IPS-NIHi7 (cell line): ENCODE results near the gene RNF186.
A peak's percentile ranks its signal among the peaks of the same experiment; 100 is the strongest.
"Not testable (repeated sequence)": the region's sequence is repeated elsewhere in the genome, so short reads cannot be mapped to it uniquely, and the experiment has no call there.

Experiments used
- DNase-seq: peaks from one replicate; pipeline ENCODE4 v3.0.0; 2012; ENCODE audit warnings: mixed read lengths; ENCODE audit errors: extremely low spot score

The RNF186 gene, protein sequence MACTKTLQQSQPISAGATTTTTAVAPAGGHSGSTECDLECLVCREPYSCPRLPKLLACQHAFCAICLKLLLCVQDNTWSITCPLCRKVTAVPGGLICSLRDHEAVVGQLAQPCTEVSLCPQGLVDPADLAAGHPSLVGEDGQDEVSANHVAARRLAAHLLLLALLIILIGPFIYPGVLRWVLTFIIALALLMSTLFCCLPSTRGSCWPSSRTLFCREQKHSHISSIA

DNA sequence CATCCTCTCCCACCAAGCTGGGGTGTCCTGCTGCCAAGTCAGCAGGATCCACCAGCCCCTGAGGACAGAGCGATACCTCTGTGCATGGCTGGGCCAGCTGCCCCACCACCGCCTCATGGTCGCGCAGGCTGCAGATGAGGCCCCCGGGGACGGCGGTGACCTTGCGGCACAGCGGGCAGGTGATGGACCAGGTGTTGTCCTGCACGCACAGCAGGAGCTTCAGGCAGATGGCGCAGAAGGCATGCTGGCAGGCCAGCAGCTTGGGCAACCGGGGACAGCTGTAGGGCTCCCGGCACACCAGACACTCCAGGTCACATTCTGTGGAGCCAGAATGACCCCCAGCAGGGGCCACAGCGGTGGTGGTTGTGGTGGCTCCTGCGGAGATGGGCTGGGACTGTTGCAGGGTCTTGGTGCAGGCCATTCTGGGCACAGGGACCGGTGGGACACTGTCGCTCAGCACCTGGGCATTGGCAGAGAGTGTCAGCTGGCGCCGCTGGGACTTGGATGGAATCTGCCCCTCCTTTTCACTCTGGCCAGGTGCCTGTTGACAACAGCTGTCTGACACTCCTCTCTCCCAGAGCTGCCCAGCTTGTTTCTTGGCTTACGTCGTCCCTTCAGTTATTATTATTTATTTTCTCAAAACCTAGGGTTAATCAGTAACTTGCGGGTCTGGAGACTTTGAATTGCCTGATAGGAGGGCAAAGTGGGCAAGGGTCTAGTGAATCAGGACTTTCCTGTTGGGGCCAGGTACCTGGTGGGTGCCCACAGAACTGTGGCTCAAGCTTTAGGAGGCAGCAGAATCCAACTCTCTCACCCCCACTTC lies at the start of gene RNF186:
Gene RNF186, minus strand, starts transcription at position 603 of the 823 bp plus-strand sequence. Its CDS starts 182 bp downstream, at position 421.
- no peak for DNase-seq

GRCh38 chr1:19864570-19865160 lies 49.6 kb upstream of the RNF186 start:
- no peak for DNase-seq

DNA sequence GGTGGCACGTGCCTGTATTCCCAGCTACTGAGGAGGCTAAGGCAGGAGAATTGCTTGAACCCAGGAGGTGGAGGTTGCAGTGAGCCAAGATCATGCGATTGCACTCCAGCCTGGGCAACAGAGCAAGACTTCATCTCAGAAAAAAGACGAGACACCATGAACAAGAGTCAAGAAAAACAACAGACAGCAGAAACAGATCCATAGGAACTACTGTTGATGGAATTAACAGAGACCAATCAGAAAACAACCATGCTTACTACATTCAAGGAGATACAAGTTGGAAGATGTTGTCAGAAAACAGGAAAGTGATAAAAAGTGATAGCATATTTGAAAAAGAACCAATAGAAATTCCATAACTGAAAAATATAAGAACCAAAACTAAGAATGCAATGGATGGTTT lies 47.9 kb upstream of the RNF186 start:
- no peak for DNase-seq

- DNase-seq, result no peak
These were observed 46.9 kb upstream of the RNF186 start for GRCh38 chr1:19861842-19862530.

GRCh38 chr1:19861034-19861433 lies 46.0 kb upstream of the RNF186 start:
- no peak for DNase-seq

GRCh38 chr1:19860418-19860817 lies 45.3 kb upstream of the RNF186 start:
- no peak for DNase-seq

DNA sequence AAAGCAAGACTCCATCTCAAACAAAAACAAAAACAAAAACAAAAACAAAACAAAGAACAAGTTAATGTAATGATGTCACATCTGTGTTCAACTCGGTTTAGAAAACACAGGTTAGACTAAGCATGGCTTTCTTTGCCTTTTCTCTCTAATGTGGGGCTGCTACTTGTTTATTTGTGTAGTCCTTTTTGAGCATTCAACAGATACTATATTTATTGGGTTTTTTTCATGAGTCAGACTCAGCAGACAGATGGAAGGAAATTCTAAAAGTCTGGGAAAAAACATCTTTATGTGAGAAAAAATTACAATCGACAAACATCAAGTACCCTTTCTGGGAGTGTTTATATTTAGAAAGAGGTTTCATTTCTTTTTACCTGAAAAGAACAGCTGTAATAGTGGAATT lies 44.8 kb upstream of the RNF186 start:
- DNase-seq, result no peak

GRCh38 chr1:19858893-19859292 lies 43.8 kb upstream of the RNF186 start:
- no peak for DNase-seq

DNA sequence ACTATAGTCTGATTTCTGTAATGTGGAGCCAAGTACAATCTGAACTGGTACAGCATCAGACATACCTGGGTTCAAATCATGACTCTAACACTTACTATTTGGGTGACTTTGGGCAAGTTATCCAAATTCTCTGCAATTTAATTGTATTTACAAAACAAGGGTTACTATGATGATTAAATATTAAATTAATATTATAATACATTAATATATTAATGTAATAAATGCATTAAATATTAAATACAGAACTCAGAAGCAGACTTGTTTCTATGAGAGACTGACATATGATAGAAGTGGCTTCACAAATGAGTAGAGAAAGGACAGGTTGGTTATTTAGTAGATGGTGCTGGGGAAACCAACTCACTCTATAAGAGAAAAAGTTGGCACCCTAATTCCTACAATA lies 39.8 kb upstream of the RNF186 start:
- no peak for DNase-seq

- no peak for DNase-seq
These were observed 37.0 kb upstream of the RNF186 start for GRCh38 chr1:19852036-19852435.

- DNase-seq, result no peak
These were observed 35.1 kb upstream of the RNF186 start for GRCh38 chr1:19850214-19850613.

DNA sequence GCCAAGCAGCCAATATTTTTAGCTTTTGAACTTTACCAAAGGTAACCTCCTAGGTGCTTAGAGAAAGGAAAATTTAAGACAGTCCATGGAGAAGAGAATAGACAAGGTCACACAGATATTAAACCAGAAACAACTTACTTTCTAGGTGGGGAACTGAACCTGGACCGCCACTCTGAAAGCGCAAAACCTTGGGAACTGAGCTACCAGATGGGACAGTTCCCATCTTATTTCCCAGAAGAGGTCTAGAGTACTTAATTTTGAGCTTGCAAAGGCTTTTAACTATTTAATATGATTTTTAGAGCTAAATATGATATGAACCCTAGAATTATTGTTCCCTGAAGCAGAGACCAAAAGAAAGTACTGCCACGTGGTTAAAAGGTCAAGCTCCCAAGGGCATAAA lies 34.2 kb upstream of the RNF186 start:
- DNase-seq, result not testable (repeated sequence)

DNA sequence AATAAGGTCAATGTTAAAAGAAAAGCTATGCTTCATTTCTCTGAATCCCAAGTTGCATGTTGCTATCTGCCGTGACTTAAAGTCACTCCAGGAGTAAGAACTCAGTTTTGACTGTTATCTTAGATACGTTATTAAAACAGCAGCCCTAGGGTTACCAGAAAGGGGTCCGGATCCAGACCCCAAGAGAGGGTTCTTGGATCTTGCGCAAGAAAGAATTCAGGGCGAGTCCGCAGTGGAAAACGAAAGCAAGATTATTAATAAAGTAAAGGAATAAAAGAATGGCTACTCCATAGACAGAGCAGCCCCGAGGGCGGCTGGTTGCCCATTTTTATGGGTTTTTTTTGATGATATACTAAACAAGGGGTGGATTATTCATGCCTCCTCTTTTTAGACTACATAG lies 32.3 kb upstream of the RNF186 start:
- DNase-seq, result not testable (repeated sequence)

DNA sequence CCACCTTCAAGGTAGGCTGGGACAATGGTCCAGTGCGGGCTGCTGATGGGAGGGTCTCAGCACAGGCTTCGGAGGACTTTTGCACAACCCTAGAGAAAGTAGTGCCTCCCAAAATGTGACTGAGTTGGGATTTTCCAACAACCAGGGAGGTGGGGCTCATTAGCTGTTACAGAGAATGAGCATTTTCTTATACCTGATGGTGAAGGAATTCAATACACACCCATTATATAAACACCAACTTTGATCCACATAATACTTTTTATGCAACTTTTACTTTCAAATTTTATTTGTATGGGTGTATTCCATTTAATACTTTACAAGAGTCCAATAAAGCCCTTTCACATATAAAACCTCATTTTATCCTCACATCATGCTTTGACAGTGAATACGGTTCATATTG lies 31.3 kb upstream of the RNF186 start:
- DNase-seq, result no peak

DNA sequence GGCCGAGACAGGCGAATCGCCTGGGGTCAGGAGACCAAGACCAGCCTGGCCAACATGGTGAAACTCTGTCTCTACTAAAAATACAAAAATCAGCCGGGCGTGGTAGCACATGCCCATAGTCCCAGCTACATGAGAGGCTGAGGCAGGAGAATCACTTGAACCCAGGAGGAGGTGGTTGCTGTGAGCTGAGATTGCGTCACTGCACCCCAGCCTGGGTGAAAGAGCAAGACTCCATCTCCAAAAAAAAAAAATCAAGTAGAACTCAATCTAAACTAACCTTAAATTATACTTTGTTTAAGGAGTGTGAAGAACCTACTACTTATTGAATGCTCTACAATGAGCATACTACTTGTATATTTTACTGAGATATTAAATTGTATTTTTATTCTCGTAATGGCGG lies 30.5 kb upstream of the RNF186 start:
- DNase-seq, result no peak

- no peak for DNase-seq
These were observed 29.8 kb upstream of the RNF186 start for GRCh38 chr1:19844731-19845495.

GRCh38 chr1:19840228-19840627 lies 25.1 kb upstream of the RNF186 start:
- no peak for DNase-seq

GRCh38 chr1:19837866-19838265 lies 22.8 kb upstream of the RNF186 start:
- no peak for DNase-seq

DNA sequence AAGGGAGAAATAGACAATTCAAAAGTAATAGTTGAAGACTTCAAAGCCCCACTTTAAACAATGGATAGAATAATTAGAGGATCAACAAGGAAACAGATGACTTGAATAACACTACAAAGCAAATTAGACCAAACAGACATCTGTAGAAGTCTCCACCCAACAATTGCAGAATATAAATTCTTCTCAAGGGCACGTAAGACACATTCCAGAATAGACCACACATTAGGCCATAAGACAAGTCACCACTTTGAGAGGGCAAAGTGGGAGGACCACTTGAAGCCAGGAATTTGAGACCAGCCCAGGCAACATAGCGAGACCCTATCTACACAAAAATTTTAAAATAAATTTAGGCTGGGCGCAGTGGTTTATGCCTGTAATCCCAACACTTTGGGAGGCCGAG lies 20.5 kb upstream of the RNF186 start:
- no peak for DNase-seq

DNA sequence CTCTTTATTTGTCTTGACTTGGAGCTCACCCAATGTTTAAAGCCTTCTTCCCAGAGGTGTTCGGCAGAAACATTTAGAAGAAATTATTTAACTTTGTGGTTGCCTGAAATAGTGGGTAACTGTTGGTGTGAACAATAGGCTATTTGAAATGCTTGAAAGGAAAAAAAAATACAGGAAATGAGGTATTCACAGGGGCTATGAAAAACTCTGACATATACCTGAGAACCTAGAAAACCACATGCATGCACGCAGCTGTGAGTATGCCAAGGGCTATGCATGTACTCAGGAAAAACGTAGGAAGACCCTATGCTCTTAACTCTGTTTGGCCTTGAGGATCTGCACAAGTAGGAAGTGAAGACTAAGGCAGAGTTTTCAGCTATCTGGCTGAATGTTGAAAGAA lies 16.4 kb upstream of the RNF186 start:
- DNase-seq, result no peak

DNA sequence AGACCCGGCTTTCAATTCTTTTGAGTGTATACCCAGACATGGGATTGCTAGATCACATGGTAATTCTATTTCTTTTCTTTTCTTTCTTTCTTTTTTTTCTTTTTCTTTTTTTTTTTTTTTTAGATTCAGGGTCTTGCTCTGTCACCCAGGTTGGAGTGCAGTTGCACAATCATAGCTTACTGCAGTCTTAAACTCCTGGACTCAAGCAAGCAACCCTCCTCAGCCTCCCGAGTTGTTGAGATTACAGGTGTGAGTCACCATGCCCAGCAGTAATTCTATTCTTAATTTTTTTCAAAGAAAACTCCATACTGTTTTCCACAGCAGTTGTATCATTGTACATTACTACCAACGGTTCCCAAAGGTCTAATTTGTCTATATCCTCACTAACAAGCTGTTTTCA lies 13.5 kb upstream of the RNF186 start:
- DNase-seq, result no peak

DNA sequence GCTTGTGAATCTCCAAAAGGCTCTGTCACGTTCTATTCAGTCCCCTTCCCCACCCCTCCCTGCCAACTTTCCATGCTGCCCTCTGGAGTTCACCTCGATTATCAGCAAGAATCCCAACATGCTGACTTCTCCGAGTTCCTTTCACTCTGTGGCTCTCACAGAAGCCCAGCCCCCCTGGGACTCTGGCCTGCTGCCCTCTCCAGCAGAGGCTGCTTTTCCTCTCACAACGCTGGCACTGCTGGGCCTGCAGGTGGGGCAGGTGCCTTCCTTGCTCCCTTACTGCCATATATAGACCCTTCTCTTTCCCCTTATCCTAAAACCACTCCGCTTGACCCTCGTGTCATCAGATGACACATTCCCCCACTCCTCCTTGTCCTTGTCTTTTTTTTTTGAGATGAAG lies 10.2 kb upstream of the RNF186 start:
- DNase-seq, result peak; percentile 88
